K562 (cell line): ENCODE measurements around the gene DEPDC1B. TPM values are rescaled to one million over a fixed set of nuclear protein-coding genes. Genes with fewer than 3 reads are reported as not detected.
A peak's percentile ranks its signal among the peaks of the same experiment; 100 is the strongest.

Source experiments
- ELF1 ChIP-seq: fragments of 200-800 bp; sonication (Bioruptor generic); IDR thresholded peaks from 2 replicates; pipeline ENCODE4 v1.6.1; 2016; ENCODE audit warnings: missing genetic modification characterization, missing compliant biosample characterization
- EZH2 ChIP-seq: IDR thresholded peaks from 2 replicates; pipeline ENCODE4 v1.6.1; 2012; ENCODE audit warnings: low read depth, mild to moderate bottlenecking, inconsistent platforms, low read length, borderline replicate concordance
- FOXA3 ChIP-seq, 2 experiments: fragments of 450-650 bp in 1 of 2; sonication (generic) in 1 of 2; formaldehyde crosslinking; IDR thresholded peaks in 1 of 2; conservative IDR thresholded peaks in 1 of 2; 2 replicates each; pipeline versions ENCODE4 v1.4.0 to v1.8.0; 2020 to 2022; ENCODE audit warnings: mild to moderate bottlenecking in 2 of 2, missing genetic modification reagents in 1 of 2
- FOXK2 ChIP-seq, 2 experiments: fragments of 450-650 bp; IDR thresholded peaks in 1 of 2; conservative IDR thresholded peaks in 1 of 2; 2 replicates each; pipeline ENCODE4 v1.6.1; 2016; ENCODE audit warnings: low read depth in 2 of 2, mild to moderate bottlenecking in 1 of 2
- MEF2A ChIP-seq: IDR thresholded peaks from 2 replicates; pipeline ENCODE4 v1.6.1; 2011; ENCODE audit warnings: low read depth, mild to moderate bottlenecking, low read length, moderate library complexity; ENCODE audit not compliant: control insufficient read depth
- NR2C1 ChIP-seq, 2 experiments: fragments of 450-650 bp; IDR thresholded peaks; 2 replicates each; pipeline ENCODE4 v1.6.1; 2017; ENCODE audit warnings: mild to moderate bottlenecking in 2 of 2, antibody characterized with exemption in 1 of 2, inconsistent platforms in 1 of 2, missing compliant biosample characterization in 1 of 2, missing genetic modification characterization in 1 of 2
- TCFL5 ChIP-seq: fragments of 250-450 bp; sonication (Bioruptor Pico); conservative IDR thresholded peaks from 2 replicates; pipeline ENCODE4 v1.6.1; 2021; ENCODE audit warnings: mild to moderate bottlenecking, moderate library complexity, matching md5 sums
- ZNF121 ChIP-seq: sonication (generic); formaldehyde crosslinking; conservative IDR thresholded peaks from 2 replicates; pipeline ENCODE4 v1.8.0; 2022; ENCODE audit warnings: missing genetic modification reagents
- ZNF224 ChIP-seq: sonication (generic); formaldehyde crosslinking; IDR thresholded peaks from 2 replicates; pipeline ENCODE4 v1.8.0; 2022; ENCODE audit warnings: mild to moderate bottlenecking, missing genetic modification reagents
- ZNF263 ChIP-seq: sonication (generic); formaldehyde crosslinking; IDR thresholded peaks from 2 replicates; pipeline ENCODE4 v1.8.0; 2022; ENCODE audit warnings: mild to moderate bottlenecking, missing genetic modification reagents, borderline replicate concordance
- ZNF583 ChIP-seq: fragments of 250-450 bp; sonication (Bioruptor Pico); IDR thresholded peaks from 2 replicates; pipeline ENCODE4 v1.4.0; 2020
- polyA plus RNA-seq, 8 experiments: library from polyadenylated mRNA; depleted of rRNA in 4 of 8; stranded (reverse) in 5 of 8; unstranded in 3 of 8; fragments of >200 nt; fragmentation: Nextera tagmentation in 2 of 8; fragmentation: Illumina TruSeq in 1 of 8; extraction: Ambion mirVana in 2 of 8; extraction: Trizol in 1 of 8; gene quantifications; 2 replicates each; pipeline versions ENCODE4 v1.2.1 to v1.2.3, GENCODE V29; 2011 to 2014; ENCODE audit warnings: inconsistent platforms in 1 of 8, missing spikeins in 1 of 8
- total RNA-seq, 7 experiments: library from RNA; depleted of rRNA in 6 of 7; stranded (reverse); fragments of >200 nt in 6 of 7; fragmentation: Illumina TruSeq in 2 of 7; extraction: Trizol in 2 of 7; gene quantifications; 2 replicates each; pipeline versions ENCODE4 v1.2.1 to v1.2.3, GENCODE V29; 2011 to 2021; ENCODE audit warnings: low replicate concordance in 1 of 7
- TF ChIP-seq, protein P1 (sequence below): sonication (generic); formaldehyde crosslinking; IDR thresholded peaks from 2 replicates; pipeline ENCODE4 v1.8.0; 2022; ENCODE audit warnings: mild to moderate bottlenecking, missing genetic modification reagents
- TF ChIP-seq, protein P2 (sequence below), 2 experiments: fragments of 450-650 bp; IDR thresholded peaks; 2 replicates each; pipeline ENCODE4 v1.6.1; 2016
- TF ChIP-seq, protein P3 (sequence below), 3 experiments: fragments of 200-800 bp in 1 of 3; fragments of 250-450 bp in 1 of 3; fragments of 450-650 bp in 1 of 3; sonication (Bioruptor Pico) in 1 of 3; sonication (Bioruptor generic) in 1 of 3; formaldehyde crosslinking in 1 of 3; IDR thresholded peaks; 2 replicates each; pipeline versions ENCODE4 v1.6.1 to v1.8.0; 2016 to 2022; ENCODE audit warnings: mild to moderate bottlenecking in 2 of 3, missing genetic modification characterization in 2 of 3, missing compliant biosample characterization in 1 of 3, moderate library complexity in 1 of 3

DEPDC1B gene
- total and polyA plus RNA-seq, 9 of the 15 experiments (the other 6 are each of a cell fraction or from before 2014, with no cell fraction given) = 36.0 to 67.2 (median 44.5) TPM

DNA sequence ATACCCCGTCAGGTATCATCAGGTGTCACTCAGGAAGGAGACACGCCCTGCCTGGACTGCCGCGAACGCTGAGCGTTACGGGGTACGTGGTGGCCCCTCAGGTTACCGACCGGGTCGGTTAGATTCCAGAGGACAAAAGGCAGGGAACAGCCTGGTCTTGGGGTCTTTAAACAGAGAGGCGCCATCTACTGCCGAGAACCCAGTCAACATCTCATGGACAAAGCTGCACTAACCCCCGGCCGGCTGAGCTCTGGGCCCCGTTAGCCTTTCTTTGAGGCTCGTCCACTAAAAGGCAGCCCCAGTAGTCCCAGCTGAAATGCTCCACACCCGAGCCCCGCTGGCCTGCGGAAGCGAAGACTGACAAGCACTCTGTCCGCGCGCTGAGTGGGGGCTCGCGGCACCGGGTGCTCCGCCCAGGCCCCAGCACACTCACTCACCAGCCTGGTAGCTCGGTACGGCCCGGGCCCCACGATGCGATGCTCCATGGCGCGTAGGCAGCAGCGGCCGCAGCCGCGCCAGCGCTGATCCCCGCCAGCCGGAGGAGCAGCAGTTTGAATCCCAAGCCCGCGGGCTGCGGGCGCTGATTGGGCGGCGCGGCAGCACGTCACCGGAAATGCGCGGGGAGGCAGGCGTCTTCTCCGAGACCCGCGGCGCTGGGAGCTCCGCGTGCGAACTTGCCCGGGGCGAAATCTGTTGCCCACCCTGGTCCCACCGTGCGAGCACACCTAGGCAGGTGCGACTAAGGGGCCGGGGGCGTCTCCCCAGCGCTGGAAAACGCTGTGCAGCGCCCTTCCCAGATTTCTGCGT is at the start of gene DEPDC1B (continued):
- TF ChIP-seq EZH2 = no peak
- TF ChIP-seq, protein P1, sequence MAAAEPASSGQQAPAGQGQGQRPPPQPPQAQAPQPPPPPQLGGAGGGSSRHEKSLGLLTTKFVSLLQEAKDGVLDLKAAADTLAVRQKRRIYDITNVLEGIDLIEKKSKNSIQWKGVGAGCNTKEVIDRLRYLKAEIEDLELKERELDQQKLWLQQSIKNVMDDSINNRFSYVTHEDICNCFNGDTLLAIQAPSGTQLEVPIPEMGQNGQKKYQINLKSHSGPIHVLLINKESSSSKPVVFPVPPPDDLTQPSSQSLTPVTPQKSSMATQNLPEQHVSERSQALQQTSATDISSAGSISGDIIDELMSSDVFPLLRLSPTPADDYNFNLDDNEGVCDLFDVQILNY (CRISPR knock-in tag) = peak; percentile 71; the same call in 1 of the 2 replicates
- no peak for TF ChIP-seq ZNF583 (CRISPR knock-in tag)
- TF ChIP-seq FOXA3 (CRISPR knock-in tag; conservative IDR thresholded peaks at IDR 0.05 in 1 of 2, IDR thresholded peaks at IDR 0.05 in 1 of 2) = 0 out of 4 replicates have a peak, but pooled peaks of 1 of the 2 experiments have one; percentile 41
- TF ChIP-seq, protein P2, sequence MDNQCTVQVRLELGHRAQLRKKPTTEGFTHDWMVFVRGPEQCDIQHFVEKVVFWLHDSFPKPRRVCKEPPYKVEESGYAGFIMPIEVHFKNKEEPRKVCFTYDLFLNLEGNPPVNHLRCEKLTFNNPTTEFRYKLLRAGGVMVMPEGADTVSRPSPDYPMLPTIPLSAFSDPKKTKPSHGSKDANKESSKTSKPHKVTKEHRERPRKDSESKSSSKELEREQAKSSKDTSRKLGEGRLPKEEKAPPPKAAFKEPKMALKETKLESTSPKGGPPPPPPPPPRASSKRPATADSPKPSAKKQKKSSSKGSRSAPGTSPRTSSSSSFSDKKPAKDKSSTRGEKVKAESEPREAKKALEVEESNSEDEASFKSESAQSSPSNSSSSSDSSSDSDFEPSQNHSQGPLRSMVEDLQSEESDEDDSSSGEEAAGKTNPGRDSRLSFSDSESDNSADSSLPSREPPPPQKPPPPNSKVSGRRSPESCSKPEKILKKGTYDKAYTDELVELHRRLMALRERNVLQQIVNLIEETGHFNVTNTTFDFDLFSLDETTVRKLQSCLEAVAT (IDR thresholded peaks at IDR 0.05) = 0 out of 4 replicates have a peak, but pooled peaks of 1 of the 2 experiments have one; percentile 24
- 0 out of 2 replicates have a peak, but pooled peaks have one; percentile 3 for TF ChIP-seq ZNF121 (CRISPR knock-in tag)
- peak; percentile 56 for TF ChIP-seq ELF1
- TF ChIP-seq NR2C1 (IDR thresholded peaks at IDR 0.05) = no peak
- no peak for TF ChIP-seq NR2C1 (tag; IDR thresholded peaks at IDR 0.05)
- TF ChIP-seq TCFL5 (CRISPR knock-in tag) = no peak
- TF ChIP-seq FOXK2 (conservative IDR thresholded peaks at IDR 0.05 in 1 of 2, IDR thresholded peaks at IDR 0.05 in 1 of 2; ENCODE audit: low read depth in 2 of 2) = 0 out of 4 replicates have a peak, but pooled peaks have one; percentile 18 to 19
- TF ChIP-seq, protein P3, sequence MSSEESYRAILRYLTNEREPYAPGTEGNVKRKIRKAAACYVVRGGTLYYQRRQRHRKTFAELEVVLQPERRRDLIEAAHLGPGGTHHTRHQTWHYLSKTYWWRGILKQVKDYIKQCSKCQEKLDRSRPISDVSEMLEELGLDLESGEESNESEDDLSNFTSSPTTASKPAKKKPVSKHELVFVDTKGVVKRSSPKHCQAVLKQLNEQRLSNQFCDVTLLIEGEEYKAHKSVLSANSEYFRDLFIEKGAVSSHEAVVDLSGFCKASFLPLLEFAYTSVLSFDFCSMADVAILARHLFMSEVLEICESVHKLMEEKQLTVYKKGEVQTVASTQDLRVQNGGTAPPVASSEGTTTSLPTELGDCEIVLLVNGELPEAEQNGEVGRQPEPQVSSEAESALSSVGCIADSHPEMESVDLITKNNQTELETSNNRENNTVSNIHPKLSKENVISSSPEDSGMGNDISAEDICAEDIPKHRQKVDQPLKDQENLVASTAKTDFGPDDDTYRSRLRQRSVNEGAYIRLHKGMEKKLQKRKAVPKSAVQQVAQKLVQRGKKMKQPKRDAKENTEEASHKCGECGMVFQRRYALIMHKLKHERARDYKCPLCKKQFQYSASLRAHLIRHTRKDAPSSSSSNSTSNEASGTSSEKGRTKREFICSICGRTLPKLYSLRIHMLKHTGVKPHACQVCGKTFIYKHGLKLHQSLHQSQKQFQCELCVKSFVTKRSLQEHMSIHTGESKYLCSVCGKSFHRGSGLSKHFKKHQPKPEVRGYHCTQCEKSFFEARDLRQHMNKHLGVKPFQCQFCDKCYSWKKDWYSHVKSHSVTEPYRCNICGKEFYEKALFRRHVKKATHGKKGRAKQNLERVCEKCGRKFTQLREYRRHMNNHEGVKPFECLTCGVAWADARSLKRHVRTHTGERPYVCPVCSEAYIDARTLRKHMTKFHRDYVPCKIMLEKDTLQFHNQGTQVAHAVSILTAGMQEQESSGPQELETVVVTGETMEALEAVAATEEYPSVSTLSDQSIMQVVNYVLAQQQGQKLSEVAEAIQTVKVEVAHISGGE (CRISPR knock-in tag; IDR thresholded peaks at IDR 0.05) = peak; percentile 73 to 96 (median 95); a peak in 5 of 6 replicates
- TF ChIP-seq ZNF224 (CRISPR knock-in tag) = peak; percentile 87
- TF ChIP-seq ZNF263 = peak; percentile 63; the same call in 1 of the 2 replicates
- TF ChIP-seq MEF2A = no peak
